Activated T-cell treated with anti-CD3 and anti-CD28 coated beads for 4 hours (primary cell): ENCODE measurements around the gene DHCR7.
"Not testable (repeated sequence)": the region's sequence is repeated elsewhere in the genome, so short reads cannot be mapped to it uniquely, and the experiment has no call there.

Experiments
- DNase-seq: peaks from one replicate; pipeline ENCODE4 v3.0.0-alpha.2; 2020

The DHCR7 gene

GRCh38 chr11:71436861-71437260 is 11.3 kb downstream of the DHCR7 start:
- no peak for DNase-seq

GRCh38 chr11:71435278-71435951 is 12.8 kb downstream of the DHCR7 start:
- no peak for DNase-seq

- DNase-seq: no peak
Measured at GRCh38 chr11:71434576-71435130, 13.5 kb downstream of the DHCR7 start.

- no peak for DNase-seq
Measured at GRCh38 chr11:71433648-71434450, 14.3 kb downstream of the DHCR7 start.

GRCh38 chr11:71432761-71433647 is 15.2 kb downstream of the DHCR7 start:
- no peak for DNase-seq

GRCh38 chr11:71431271-71431670 is 16.9 kb downstream of the DHCR7 start:
- DNase-seq: no peak

GRCh38 chr11:71430166-71430565 is 18.0 kb downstream of the DHCR7 start:
- no peak for DNase-seq

- DNase-seq: no peak
Measured at GRCh38 chr11:71429701-71430100, 18.5 kb downstream of the DHCR7 start.

- no peak for DNase-seq
Measured at GRCh38 chr11:71428861-71429435, 19.2 kb downstream of the DHCR7 start.

GRCh38 chr11:71426413-71426812 is 21.8 kb downstream of the DHCR7 start:
- DNase-seq: no peak

GRCh38 chr11:71425860-71426259 is 22.3 kb downstream of the DHCR7 start:
- DNase-seq: no peak

GRCh38 chr11:71425409-71425808 is 22.8 kb downstream of the DHCR7 start:
- no peak for DNase-seq

GRCh38 chr11:71423181-71423790 is 24.9 kb downstream of the DHCR7 start:
- no peak for DNase-seq

GRCh38 chr11:71422318-71422717 is 25.9 kb downstream of the DHCR7 start:
- DNase-seq: not testable (repeated sequence)

- DNase-seq: no peak
Measured at GRCh38 chr11:71421392-71421950, 26.7 kb downstream of the DHCR7 start.

GRCh38 chr11:71420455-71421241 is 27.5 kb downstream of the DHCR7 start:
- no peak for DNase-seq

- DNase-seq: no peak
Measured at GRCh38 chr11:71418643-71419042, 29.6 kb downstream of the DHCR7 start.

- DNase-seq: no peak
Measured at GRCh38 chr11:71414645-71415044, 33.5 kb downstream of the DHCR7 start.

- DNase-seq: no peak
Measured at GRCh38 chr11:71410363-71410966, 37.7 kb downstream of the DHCR7 start.

- no peak for DNase-seq
Measured at GRCh38 chr11:71408826-71409225, 39.4 kb downstream of the DHCR7 start.

GRCh38 chr11:71407356-71407755 is 40.8 kb downstream of the DHCR7 start:
- no peak for DNase-seq
